Fibroblast of skin of right biceps (primary cell): ENCODE results near the gene TMCO4.
"Not testable (repeated sequence)": the region's sequence is repeated elsewhere in the genome, so short reads cannot be mapped to it uniquely, and the experiment has no call there.

ENCODE experiments used
- DNase-seq: peaks from one replicate; pipeline ENCODE4 v3.0.0-alpha.2; 2013

TMCO4 gene

DNA sequence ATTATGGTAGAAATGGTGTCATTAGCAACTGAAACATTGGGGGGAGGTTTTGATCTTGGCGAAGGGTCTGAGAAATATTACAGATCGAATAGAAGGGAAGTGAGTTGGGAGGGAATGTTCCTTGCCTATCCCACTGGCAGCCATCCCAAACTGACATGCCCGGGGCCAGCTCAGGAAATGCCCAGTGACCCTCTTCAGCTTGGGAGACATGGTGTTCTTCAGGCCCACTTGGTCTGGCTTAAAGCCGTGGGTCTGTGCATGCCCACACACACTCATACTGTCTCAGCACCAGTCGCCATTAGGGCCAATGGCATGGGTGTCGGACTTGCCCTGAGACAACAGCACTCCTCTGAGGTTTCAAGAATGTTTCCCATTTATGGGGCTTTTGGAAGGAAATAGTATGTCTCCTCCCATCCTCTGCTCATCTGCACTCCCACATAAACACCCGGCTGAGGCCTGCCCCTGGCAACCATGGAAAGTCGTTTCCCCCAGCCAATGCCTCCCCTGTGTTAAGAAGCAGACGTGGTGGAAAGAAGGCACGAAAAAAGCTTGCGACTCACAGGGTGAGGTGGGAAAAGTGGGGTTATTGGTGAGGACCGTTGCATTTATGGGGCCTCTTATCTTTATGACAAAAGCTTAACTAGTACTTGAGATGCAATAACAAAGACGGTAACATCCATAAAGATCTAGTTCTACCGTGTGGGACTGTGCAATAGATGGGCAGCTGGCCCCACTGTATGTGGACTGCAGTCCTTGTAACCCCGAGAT lies 13.3 kb upstream of the TMCO4 start:
- DNase-seq, result no peak

DNA sequence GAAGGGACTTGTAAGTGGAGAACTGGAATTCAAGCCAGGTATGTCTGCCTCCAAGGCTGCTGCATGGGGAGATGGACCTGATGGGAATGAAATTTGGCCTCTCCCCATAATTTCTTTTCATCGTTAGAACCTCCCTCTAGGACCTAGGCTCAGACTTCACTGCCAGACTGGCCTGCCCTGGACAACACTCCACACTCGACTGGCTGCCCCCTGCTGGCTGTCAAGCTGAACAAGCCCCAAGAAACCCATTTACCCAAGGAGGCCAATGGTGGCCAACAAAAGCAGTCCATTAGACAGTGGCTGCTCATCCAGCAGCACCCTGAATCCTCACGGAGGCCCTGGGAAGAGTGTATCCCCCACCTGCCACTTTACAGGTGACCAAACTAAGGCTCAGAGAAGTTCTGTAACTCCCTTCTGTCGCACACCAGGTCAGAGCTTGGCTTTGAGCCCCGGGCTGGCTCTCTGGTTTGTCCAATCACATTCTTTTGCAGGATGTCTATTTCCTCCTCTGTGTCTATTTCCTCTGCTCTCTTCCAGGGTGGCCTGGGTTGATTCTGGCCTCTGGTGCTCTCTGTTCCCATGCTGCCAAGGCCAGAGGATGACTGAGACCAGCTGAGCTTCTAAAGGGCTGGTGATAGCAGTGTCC lies 11.6 kb upstream of the TMCO4 start:
- DNase-seq, result peak; percentile 46

DNA sequence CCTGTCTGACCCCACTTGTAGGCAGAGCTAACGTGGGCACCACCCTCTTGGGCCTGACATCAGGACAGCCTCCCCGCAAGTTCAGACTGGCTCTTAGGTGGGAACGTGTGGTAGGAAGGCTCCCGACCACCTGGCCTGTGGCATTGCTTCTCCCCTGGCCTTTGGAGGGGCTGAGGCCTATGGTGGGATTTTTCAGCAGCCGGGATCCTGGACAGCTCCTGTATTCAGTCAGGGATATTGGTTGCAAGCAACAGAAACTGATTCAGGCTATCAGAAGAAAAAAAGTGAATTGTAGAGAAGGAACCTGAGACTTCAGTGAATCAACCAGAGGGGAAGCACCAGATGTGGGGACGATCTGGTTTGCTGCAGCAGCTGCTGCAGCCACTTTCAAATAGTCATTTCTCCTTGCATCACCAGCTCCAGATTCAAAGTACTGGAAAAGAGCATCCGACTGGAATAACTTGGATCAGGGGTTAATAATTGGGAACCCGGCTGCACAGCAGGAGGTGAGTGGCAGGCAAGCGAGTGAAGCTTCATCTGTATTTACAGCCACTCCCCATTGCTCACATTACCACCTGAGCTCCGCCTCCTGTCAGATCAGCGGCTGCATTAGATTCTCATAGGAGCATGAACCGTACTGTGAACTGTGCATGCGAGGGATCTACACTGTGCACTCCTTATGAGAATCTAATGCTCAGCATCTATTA lies 9.5 kb upstream of the TMCO4 start:
- no peak for DNase-seq

DNA sequence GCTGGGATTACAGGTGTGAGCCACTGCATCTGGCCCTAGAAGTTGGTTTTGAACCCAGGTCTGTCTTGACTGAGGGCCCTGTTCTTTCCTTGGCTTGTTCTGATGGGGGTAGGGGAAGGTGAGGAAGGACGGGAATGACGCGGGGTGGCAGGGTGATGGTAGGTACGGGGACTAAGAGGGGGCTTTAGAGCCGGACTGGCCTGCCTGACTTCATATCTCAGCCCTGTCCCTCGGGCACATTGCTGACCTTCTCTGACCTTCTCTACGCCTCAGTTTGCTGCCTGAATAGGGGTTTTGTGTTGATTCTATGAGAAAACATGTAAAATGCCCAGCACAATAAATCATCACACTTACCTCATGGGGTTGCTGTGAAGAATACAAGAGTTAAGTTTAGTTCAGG lies 8.6 kb upstream of the TMCO4 start:
- DNase-seq, result no peak

DNA sequence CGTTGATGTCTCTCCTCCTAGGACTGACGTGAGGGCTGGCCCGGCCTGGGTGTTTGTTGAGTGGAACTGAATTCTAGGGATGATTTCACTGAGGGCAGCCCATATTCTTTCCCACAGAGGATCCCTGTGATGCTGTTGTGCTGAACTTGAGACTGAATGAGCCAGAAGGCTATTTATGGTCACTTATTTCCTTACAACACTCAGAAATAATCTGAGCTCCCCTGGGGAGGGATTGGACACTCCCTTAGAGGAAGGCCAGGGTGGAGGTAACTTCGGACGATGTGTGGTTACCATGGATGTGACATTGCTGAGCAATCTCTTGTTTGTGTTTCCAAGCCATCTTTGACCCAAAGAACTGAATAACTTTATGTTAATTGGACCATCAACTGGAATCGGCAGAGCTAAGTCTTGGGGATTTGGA lies 5.1 kb upstream of the TMCO4 start:
- DNase-seq, result no peak

DNA sequence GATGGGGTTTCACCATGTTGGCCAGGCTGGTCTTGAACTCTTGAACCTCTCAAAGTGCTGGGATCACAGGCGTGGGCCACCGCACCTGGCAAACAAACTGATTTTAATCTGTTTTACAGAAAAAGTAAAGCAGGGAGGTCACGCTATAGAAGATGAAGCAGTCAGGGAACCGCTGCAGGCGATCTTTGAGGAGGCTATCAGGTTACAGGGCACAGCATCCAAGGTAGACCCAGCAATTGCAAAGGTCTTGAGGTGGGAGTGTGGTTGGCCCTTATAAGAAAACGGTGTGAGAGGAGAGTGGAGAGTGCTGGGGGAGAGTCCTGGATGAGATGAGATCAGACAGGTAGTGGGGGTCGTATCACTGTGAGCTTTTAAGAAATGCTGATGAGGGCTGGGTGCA lies 2.6 kb upstream of the TMCO4 start:
- no peak for DNase-seq

DNA sequence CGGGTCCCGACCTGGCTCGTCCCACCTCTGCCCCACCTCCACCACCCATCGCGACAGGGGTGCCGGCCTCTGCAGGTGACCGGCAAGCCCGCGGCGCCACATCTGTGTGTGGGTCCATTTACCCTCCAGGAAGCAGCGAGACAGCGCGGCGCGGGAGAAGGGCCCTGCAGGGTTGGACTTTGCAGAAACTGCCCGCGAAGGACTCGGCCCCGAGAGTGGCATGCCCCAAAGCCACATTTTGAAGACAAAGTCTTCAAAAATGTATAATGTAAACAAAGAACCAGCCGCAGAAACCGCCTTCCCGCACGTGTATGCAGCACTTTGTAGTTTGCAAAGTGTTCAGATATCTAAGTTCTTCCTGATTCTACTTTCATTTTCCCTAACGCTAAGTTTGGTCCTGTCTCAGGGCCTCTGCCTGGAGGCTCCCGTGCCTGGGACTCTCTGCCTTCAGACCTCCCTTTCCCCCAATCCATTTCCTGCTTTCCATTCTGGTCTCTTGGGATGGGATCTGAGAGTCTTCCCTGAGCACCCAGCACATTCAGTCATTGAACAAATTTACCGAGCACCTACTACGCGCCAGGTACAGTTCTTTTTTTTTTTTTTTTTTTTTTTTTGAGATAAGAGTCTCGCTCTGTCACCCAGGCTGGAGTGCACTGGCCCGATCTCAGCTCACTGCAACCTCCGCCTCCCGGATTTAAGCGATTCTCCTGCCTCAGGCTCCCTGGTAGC lies 524 bp upstream of the TMCO4 start:
- peak; percentile 84 for DNase-seq

DNA sequence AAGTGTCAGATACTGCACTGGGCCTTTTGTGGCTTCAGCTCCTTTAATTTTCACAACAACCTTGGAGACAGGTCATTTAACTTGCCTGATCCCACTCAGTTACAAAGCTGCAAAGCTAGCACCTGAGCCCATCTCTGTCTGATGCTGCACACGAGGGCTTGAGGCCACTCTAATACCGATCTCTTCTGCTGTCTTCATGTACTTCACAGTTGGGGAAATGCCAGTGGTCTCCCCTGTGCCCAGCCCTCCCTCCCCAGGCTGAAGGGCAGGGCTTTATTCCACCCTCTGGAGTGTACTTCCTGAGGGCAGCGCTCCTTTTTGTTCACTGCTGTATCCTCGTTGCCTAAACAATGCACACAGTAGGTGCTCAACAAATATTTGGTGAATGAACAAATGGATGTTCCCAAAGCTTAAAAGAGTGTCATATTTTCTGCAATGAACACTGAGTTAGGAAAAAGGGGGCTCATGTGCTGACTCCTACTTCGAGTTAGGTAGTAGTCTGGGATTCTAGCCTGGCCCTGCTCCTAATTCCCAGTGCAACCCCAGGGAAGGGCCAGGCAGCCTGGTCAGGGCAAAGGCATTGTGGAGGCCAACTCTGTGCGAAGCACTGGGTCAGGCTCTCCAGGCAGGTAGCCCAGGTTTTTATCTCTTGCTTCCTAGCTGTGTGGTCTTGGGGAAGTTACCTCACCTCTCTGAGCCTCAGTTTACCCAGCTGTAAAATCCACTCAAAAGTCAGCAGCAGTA lies 1.1 kb downstream of the TMCO4 start:
- no peak for DNase-seq

DNA sequence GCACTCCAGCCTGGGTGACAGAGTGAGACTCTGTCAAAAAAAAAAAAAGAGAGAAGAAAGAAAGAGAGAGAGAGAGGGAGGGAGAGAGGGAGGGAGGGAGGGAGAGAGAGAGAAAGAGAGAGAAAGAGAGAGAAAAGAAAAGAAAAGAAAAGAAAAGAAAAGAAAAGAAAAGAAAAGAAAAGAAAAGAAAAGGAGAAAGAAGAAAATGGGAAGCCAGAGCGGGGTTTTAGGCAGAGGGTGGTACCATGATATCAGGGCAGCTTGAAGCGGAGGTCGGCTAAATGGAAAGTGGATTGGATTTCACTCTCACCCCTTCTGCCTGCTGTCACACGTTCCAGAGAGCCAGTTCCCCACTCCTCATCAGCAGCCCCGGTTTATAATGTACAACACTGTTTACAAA lies 1.9 kb downstream of the TMCO4 start:
- no peak for DNase-seq

DNA sequence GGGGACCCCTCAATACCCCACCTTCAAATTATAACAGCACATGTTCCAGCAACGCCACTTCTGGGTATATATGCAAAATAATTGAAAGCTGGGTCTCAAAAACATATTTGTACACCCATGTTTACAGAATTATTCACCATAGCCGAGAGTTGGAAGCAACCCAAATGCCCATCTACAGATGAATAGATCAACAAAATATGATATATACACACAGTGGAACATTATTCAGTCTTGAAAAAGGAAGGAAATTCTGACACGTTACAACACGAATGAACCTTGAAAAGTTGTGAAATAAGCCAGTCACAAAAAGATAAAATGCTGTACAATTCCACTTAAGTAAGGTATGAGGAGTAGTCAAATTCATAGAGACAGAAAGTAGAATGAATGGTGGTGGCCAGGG lies 5.1 kb downstream of the TMCO4 start:
- no peak for DNase-seq

DNA sequence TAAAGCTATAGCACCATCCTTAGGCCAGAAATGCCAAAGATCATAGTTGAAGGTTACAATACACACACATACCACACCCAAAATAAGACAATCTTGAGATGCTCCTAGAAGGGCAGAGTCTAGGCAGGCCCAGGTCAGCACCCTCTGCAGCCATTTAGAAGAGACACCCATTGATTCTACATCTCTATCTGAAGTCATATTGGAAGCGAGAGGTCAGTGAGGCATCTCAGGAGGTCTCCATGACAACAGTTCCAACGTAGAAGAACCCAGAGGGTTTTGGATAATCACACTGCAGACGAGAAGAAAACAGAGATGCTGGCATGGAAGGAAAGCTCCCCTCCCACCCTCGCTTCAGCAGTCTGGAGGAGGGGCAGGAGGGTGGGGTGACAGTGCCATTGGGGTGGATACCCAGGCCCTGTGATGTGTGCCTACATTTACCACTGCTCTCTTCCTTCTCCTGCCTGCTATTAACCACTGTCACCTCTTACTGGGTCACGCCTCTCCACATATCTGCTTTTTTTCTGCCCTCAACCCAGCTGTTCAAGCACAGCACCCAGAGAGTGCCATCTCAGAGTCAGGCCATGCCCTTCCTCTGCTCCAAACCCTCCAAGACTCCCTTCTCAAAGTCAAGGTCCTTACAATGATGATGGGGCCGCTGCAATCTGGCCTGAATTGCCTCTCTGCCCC lies 6.2 kb downstream of the TMCO4 start:
- no peak for DNase-seq

DNA sequence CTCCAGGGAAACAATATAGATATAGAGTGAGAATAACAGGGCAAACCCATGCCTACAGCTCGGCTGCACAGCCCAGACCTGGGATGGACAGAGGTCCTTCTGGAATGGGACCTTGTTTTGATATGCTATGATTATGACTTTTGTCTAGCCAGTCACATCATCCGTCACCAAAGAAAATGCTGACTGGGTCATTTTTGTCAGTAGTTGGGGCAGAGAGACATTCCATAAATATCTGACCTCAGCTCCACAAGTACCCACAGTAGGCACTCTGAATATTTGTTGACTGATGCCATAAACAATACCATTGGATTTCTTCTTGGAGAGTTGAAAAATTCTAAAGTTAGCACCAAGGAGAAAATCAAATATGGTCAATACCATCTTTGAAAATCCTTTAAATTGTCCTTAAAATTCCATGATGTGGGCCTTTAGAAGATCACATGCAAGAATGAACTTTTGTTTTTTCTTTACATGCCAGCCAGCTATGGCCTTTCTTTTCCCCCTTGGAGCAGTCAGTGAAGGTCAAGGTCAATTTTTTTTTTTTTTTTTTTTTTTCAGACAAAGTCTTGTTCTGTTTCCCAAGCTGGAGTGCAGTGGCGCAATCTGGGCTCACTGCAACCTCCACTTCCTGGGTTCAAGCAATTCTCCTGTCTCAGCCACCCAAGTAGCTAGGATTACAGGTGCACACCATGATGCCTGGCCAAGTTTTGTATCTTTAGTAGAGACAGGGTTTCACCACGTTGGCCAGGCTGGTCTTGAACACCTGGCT lies 7.3 kb downstream of the TMCO4 start:
- DNase-seq, result no peak

DNA sequence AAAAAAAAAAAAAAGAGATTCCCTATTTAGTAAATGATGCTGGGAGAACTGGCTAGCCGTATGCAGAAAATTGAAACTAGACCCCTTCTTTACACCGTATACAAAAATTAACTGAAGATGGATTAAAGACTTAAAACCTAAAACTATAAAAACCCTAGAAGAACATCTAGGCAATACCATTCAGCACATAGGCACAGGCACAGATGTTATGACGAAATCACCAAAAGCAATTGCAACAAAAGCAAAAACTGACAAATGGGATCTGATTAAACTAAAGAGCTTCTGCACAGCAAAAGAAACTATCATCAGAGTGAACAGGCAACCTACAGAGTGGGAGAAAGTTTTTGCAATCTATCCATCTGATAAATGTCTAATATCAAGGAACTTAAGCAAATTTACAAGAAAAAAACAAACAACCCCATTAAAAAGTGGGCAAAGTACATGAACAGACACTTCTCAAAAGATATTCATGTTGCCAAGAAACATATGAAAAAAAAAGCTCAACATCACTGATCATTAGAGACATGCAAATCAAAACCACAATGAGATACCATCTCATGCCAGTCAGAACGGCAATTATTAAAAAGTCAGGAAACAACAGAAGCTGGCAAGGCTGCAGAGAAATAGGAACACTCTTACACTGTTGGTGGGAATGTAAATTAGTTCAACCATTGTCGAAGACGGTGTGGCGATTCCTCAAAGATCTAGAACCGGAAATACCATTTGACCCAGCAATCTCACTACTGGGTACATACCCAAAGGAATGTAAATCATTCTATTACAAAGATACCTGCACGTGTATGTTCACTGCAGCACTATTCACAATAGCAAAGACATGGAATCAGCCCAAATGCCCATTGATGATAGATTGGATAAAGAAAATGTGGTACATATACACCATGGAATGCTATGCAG lies 9.4 kb downstream of the TMCO4 start:
- not testable (repeated sequence) for DNase-seq

DNA sequence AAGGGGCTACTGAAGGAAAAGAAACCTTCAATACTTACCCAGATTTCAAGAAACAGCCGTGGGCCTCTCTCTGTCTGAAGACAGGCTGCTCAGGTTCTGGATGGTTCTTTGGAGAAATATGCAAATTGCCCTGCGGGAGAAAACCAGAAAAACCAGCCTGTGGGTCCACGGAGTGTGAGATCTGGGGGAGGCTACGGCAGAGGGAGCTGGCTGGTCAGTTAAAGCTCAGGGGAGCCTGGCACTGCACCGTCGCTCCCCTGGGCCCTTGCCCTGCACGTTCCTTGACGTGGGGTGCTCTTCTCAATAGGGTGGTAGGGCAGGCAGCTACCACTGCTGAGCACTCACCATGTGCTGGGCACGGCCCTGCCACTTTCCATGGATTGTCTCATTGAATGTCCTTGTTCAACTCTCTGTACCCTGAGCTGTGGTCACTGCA lies 12.7 kb downstream of the TMCO4 start:
- no peak for DNase-seq

DNA sequence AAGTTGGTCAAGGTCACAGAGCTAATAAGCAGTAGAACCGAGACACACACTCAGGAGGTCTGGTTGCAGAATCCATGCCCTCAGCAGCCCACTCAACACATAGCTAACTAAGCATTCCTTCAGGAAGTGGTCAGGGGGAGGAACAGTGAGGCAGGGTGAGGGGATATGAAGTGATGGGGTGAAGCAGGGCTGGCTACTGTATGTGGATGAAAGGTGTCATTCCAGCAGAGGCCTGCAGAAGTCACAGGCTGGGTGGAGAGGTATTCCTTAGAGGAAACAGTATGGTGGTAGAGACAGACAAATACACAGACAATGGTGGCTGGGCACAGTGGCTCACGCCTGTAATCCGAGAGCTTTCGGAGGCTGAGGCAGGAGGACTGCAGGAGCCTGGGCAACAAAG lies 14.1 kb downstream of the TMCO4 start:
- peak; percentile 15 for DNase-seq

DNA sequence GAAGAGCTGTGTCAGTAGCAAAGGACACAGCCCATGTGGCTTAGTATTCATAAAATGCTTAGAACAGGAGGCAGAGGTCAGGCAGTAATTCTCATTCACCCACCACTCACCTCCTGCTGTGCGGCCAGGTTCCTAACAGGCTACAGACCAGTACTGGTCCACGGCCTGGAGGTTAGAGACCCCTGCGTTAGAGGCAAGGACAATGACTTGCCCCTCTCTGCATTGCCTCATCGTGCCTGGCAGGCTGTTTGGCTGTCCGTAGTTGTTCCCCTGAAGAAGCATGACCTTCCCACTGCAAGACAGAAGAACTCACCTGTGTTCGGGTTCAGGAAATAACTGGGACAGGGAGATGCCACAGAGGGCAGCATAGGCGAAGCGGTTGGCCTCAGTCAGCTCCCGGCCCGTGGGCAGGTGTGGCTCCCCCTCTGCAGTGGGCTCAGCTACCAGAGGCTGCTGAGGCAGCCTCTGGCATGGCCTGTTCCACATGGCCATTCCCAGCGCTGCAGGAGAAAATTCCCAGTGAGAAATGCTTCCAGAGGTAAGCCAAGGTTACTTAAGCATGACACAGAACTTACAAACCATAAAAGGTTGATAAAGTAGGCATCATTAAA lies 19.3 kb downstream of the TMCO4 start:
- DNase-seq, result no peak

DNA sequence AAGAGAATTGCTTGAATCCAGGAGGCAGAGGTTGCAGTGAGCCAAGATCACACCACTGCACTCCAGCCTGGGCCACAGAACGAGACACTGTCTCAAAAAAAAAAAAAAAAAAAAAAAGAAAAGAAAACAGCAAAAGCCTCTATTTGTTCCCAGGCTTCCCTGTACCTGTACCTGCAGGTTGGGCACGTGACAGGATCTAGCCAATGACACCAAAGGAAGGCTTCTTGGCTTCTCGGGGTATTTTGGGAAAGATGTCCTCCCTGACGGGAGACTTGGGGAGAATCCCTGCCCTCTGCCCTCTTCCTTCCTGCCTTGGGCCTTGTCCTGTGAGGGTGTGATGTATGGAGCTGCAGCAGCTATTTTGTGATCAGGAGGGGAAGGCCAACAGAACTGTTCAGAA lies 22.8 kb downstream of the TMCO4 start:
- DNase-seq, result no peak

DNA sequence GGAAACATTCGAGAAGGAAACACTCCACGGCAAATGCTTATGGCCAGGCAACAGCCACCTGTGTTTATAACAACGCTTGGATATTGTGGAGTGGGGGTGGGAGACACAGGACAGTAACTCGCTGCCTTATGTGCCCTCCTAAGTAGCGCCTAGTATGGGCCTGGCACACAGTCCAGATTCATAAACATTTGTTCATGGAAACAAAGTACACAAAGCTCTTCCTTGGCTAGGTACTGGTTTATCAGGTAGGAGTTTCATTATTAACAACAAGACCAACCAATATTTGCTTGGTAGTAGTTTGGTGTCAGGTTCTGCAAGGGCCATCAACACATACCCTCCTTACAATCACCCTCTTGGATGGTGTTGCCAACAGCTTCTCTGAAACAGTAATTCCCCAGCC lies 23.4 kb downstream of the TMCO4 start:
- no peak for DNase-seq

DNA sequence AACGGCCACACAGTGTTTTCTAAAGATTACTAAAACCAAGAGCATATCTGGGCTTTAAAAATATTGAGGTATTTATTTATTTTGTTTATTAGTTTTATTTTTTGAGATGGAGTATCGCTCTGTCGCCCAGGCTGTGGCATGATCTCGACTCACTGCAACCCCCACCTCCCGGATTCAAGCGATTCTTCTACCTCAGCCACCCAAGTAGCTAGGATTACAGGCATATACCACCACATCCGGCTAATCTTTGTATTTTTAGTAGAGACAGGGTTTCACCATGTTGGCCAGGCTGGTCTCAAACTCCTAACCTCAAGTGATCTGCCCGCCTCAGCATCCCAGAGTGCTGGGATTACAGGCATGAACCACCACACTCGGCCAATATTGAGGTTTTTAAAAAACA lies 23.9 kb downstream of the TMCO4 start:
- DNase-seq, result no peak

DNA sequence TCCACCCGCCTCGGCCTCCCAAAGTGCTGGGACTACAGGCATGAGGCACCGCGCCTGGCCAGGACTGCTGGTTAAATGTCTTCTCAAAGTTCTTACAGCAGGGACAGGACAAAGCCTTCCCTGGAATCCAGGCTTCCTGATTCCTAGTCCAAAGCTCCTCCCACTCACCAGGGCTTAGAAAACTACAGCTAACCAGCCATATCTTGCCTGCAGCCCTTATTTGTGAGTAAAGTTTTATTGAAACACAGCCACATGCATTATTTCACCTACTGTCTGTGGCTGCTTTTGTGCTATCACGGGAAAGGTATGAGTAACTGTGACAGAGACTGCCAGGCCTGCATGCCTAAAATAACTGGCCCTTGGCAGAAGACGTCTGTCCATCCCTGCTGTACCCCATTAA lies 24.4 kb downstream of the TMCO4 start:
- peak; percentile 18 for DNase-seq
